HuH-7.5 (cell line): ENCODE data around the gene SPSB4.
"Not testable (repeated sequence)": the region's sequence is repeated elsewhere in the genome, so short reads cannot be mapped to it uniquely, and the experiment has no call there.

Experiments
- DNase-seq: peaks from one replicate; pipeline ENCODE4 v3.0.0; 2011; ENCODE audit warnings: low spot score

SPSB4 gene

GRCh38 chr3:141116721-141117120 lies 65.6 kb downstream of the SPSB4 start:
- DNase-seq: no peak

- DNase-seq: not testable (repeated sequence)
These were observed 66.8 kb downstream of the SPSB4 start for GRCh38 chr3:141117982-141118381.

- DNase-seq: no peak
These were observed 71.4 kb downstream of the SPSB4 start for GRCh38 chr3:141122455-141123030.

GRCh38 chr3:141123677-141124410 lies 72.7 kb downstream of the SPSB4 start:
- no peak for DNase-seq

GRCh38 chr3:141124715-141125114 lies 73.6 kb downstream of the SPSB4 start:
- no peak for DNase-seq

DNA sequence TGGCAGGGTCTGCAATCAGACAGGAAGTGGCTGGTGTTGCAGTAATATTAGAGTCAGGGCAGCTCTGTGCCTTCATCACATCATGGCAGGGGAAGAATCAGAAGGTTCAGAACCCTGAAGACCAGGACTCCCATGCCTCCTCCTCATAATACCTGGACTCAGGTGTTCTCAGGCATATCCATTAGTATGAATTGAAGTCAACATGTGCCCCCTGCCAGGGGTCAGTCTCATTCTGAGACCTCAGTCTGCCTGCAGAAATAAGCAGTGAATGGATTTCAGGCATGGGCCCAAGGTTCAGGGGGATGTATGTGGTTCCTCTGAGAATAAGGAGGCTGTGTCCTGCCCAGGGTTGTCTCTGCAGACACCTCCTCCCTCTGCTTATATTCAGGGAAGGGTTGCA lies 74.2 kb downstream of the SPSB4 start:
- DNase-seq: no peak

- DNase-seq: no peak
These were observed 75.7 kb downstream of the SPSB4 start for GRCh38 chr3:141126661-141127343.

DNA sequence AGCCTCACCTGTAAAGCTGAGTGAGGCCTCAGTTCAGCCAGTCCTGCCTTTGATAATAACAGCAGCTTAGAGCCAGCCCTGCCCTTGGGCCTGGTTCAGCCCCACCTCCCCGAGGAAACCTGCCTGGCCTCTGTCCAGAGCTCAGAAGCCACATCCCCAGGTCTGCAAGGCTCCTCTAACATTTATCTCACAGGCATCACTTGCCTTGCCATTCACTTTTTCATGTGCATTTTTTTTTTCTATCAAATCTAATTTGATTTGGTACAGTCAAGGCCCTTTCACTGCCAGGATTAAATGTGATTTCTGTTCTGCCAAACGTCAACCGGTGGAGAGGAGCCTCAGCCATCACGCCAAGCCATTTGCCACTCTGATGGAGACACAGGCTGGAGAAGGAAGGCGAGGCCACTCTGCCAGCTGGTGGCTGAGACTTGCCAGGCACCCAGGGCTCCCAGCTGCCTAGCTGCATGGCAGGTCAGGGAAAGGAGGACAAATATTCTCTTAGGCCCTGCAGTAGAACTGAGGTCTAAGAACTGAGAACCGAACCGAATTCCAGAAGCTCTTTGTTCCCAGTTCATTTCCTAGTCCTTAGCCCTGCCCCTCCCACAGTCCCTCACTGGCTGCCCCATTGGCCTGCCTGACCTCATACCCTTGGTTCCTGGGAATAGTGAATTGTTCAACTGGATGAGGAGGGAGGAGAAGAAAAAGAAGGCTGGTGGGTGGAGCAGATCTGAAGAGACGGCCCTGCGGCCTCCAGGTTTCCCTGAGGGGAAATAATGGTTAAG lies 76.4 kb downstream of the SPSB4 start:
- DNase-seq: no peak

GRCh38 chr3:141128126-141128777 lies 77.1 kb downstream of the SPSB4 start:
- no peak for DNase-seq

DNA sequence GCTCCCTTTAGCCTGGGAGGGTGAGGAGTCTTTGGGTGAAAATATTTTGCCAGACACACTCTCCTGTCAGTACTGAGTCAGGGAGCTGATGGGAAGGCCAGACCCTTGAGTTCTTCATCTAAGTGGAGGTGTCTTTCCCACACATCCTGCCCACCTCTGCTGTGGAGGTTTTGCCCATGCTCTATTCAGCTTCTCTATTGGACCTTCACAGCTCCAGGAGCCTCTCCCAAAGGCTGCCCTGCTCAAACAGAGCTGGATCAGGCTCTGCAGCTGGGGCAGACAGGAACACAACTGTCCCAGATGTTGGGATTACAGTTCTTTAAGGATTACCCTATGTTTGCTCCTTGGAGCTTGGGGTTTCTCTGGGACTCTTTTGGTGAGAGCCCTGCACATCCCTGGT lies 77.9 kb downstream of the SPSB4 start:
- no peak for DNase-seq

DNA sequence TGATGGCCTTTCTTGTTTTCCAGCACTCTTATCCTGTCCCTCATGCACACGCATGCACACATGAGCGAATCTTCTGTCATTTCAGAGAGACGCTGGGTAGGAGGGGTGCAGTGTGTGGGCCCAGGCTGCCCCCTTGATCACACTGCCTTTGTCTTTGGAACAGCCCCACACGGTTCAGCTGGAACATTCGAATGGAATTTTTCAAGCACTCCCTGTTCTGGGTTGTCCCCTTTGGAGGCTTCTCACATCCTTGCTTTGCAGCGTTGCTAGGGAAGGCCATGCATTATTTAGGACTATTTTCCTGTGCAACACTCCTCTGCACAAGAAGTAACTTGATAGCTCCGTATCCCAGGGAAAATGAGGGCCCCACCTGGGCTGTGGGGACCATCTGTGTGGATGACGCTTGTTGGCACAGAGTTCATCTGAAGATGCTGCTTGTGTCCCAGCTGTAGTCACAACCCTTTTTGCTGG lies 78.4 kb downstream of the SPSB4 start:
- DNase-seq: no peak

DNA sequence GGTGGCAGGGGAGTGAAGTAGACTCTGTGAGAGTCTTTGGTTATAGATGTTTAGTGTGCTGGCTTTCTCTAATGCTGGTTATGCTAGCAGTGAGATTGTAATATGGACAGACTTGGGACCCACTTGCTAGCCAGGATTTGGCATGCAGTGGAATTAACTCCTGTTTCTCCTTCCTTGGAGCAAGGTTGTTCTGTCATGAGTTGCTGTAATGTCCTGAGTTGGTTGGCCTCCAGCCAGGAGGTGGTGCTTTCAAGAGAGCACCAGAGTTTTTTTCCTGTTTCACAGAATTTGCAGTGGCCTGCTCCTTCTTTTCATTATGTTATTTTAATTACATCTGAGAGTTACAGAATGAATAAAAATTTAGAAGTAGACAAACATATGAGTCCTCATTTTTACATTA lies 92.4 kb downstream of the SPSB4 start:
- DNase-seq: no peak

DNA sequence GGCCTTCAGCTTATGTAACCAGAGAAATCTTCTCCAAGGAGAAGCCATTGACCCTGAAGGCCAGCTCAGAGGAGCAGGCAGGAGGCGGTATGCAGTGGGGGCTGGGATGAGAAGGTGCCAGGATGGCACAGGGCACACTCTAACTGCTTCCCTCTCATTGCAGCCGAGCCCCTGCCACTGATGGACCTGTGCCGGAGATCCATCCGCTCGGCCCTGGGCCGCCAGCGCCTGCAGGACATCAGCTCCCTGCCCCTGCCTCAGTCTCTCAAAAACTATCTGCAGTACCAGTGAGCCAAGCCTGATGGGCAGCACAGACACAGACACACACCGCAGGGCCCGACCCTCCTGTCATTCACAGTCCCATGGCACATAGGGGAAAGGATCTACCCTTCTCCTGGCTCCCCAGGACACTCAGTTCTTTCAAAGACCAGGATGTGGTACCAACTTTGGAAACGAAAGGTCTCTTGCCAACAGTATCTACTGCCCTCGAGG lies 95.9 kb downstream of the SPSB4 start:
- no peak for DNase-seq

DNA sequence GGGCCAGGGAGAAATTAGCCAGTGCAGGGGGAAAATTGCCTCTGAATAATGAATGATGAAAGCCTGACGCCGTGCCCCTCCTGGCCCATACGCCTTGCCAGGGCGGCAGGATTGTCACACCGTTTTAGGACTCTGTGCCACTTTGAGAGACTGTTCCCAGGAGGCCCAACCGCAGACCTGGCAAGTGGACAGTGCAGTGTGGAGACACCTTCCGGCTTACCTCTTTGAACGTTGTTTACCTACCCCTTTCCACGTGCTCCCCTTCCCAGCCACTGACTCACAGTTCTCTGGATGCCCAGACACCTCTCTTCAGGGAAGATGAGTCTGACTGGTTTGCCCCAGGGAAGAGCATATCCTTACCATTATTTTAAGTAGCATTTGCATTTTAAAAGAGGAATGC lies 96.5 kb downstream of the SPSB4 start:
- no peak for DNase-seq

GRCh38 chr3:141148169-141148568 lies 97.0 kb downstream of the SPSB4 start:
- no peak for DNase-seq

- no peak for DNase-seq
These were observed 97.6 kb downstream of the SPSB4 start for GRCh38 chr3:141148770-141149169.

- DNase-seq: no peak
These were observed 99.1 kb downstream of the SPSB4 start for GRCh38 chr3:141150081-141150830.

DNA sequence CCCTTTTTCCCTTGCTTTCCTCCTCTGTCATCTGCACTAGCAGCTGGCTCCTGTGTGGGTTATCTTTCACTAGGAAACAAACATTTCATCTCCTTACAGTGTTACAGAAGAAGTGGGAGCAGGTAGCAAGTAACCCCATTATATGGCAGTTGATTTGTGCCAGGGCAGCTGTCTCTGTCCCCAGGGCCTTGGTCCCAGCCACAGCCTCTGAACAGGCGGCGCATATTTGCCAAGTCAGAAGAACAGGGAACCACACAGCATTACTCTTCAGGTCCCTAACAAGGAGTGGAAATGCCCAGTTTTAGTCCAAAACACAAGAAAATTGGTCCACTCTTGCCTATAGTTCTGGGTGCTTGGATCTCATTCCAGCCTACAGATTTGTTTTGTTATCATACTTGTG lies 99.8 kb downstream of the SPSB4 start:
- no peak for DNase-seq

DNA sequence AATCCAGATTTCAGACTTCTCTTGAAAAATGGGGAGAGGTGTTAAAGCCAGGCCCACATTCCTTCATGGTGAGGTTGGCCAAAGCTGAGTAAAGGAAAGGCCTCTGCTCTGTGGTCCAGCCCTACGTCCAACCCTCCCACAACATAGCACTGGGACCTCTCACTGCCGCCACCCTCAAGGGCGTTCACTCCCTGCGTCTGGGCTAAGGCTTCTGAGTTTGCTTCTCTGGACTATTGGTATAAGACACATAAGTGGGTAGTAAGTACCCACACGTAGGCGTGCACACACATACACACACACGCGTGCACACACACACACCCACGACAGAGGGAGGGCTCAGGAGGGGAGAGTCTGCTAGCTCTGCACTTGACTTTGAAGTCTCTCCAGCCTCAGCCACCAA lies 100.3 kb downstream of the SPSB4 start:
- DNase-seq: no peak

- no peak for DNase-seq
These were observed 101.0 kb downstream of the SPSB4 start for GRCh38 chr3:141152130-141152529.
